Measurements from ENCODE around the gene CAPN9.
A peak's percentile ranks its signal among the peaks of the same experiment; 100 is the strongest.

CAPN9 gene

GRCh38 chr1:230772457-230773395 is 25.5 kb downstream of the CAPN9 start:
- peak; percentile 56 to 74 for TF ChIP-seq CTCF (IDR thresholded peaks at IDR 0.05)
- Histone ChIP-seq H3K27ac (peak overlapping the region in 1 of 2 donors; percentile 0), H3K4me1 (peaks cover 0 to 5% (median 1%) of the 10 kb centered on the region in 4 donors), H3K27me3 (no peaks in the 10 kb centered on the region), H3K4me3 (peak overlapping the region in 1 of 2 donors; percentile 22), H3K9me3 (no peaks in the 10 kb centered on the region), H3K36me3 (no peaks in the 10 kb centered on the region)
- intact Hi-C loops (cut with DNase I; ENCODE audit: low total_unique reads) = loop anchor here (5.0 kb wide), 1 partner anchor 130 kb away; the partner anchor contains the start of gene COG2
- peak in 1 of 2 donors; percentile 33 for DNase-seq

GRCh38 chr1:230773396-230774033 is 26.3 kb downstream of the CAPN9 start:
- Histone ChIP-seq H3K27ac (peak overlapping the region in 1 of 2 donors; percentile 0), H3K4me1 (peaks cover 0 to 5% (median 1%) of the 10 kb centered on the region in 4 donors), H3K27me3 (no peaks in the 10 kb centered on the region), H3K4me3 (peak overlapping the region in 1 of 2 donors; percentile 22), H3K36me3 (no peaks in the 10 kb centered on the region), H3K9me3 (no peaks in the 10 kb centered on the region)
- no peak for TF ChIP-seq CTCF (IDR thresholded peaks at IDR 0.05)
- DNase-seq = no peak
- intact Hi-C loops (cut with DNase I; ENCODE audit: low total_unique reads) = loop anchor here (5.0 kb wide), 1 partner anchor 131 kb away; the partner anchor contains the start of gene COG2

GRCh38 chr1:230778916-230779590 is 31.9 kb downstream of the CAPN9 start:
- no peak for DNase-seq
- no peaks in the 10 kb centered on the region for H3K4me1 ChIP-seq
- intact Hi-C loops (cut with DNase I; ENCODE audit: low total_unique reads) = no loop called here
- H3K4me3 ChIP-seq = no peak overlapping the region
- no peak overlapping the region for H3K27ac ChIP-seq
- no peaks in the 10 kb centered on the region for H3K9me3 ChIP-seq
- TF ChIP-seq CTCF (IDR thresholded peaks at IDR 0.05) = no peak
- no peaks in the 10 kb centered on the region for H3K27me3 ChIP-seq
- H3K36me3 ChIP-seq = no peaks in the 10 kb centered on the region

GRCh38 chr1:230781131-230781530 is 33.9 kb downstream of the CAPN9 start:
- H3K4me1 ChIP-seq = no peaks in the 10 kb centered on the region
- no peaks in the 10 kb centered on the region for H3K9me3 ChIP-seq
- H3K4me3 ChIP-seq = no peak overlapping the region
- DNase-seq = no peak
- no peak overlapping the region for H3K27ac ChIP-seq
- intact Hi-C loops (cut with DNase I; ENCODE audit: low total_unique reads) = no loop called here
- H3K27me3 ChIP-seq = no peaks in the 10 kb centered on the region
- H3K36me3 ChIP-seq = no peaks in the 10 kb centered on the region
- TF ChIP-seq CTCF (IDR thresholded peaks at IDR 0.05) = no peak

GRCh38 chr1:230781594-230781993 is 34.4 kb downstream of the CAPN9 start:
- Histone ChIP-seq H3K36me3 (no peaks in the 10 kb centered on the region), H3K27me3 (no peaks in the 10 kb centered on the region), H3K4me3 (no peak overlapping the region), H3K4me1 (no peaks in the 10 kb centered on the region), H3K9me3 (no peaks in the 10 kb centered on the region), H3K27ac (no peak overlapping the region)
- TF ChIP-seq CTCF (IDR thresholded peaks at IDR 0.05) = no peak
- intact Hi-C loops (cut with DNase I; ENCODE audit: low total_unique reads) = no loop called here
- no peak for DNase-seq

All from tibial artery (tissue), 4 donors.